Measurements from ENCODE around the gene MTX1. TPM values are rescaled to one million over a fixed set of nuclear protein-coding genes. Genes with fewer than 3 reads are reported as not detected.

MTX1 gene
- total RNA-seq, 1 experiment from 2014 or later, result 86.0 TPM

DNA sequence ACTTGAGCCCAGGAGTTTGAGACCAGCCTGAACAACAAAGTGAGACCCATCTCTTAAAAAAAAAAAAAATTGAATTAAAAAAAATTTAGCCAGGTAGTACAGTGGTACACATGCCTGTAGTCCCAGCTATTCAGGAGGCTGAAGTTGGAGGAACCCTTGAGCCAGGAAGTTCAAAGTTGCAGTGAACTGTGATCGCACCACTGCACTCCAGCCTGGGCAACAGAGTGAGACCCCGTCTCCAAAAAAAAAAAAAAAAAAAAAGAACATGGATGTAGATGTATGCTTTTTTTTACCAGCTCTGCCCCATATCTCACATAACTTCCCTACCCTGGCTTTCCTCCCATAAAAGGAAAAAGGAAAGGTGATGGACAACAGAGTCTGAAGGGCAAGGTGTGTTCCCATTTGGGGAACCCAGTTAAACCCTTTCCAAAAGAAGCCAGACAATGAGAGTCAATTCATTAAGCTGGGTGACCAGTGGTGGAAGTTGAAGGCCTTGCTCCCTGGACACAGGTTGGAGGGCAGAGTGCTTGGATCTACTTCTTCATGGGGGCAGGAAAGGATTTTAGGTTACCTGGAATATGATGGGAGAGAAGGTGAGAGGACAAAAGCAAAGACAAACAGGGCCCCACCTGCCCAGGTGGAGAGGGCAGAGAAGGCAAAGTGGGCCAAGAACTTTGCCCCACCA, 38.3 kb upstream of the MTX1 start:
- H3K36me3 ChIP-seq, result peaks cover 13% of the 10 kb centered on the region; the same call in 1 of the 2 replicates
- no peaks in the 10 kb centered on the region for H3K27me3 ChIP-seq (replicated peaks)
- H3K9me3 ChIP-seq (replicated peaks), result no peaks in the 10 kb centered on the region
- H3K27ac ChIP-seq, result no peak overlapping the region
- H3K4me3 ChIP-seq, result no peak overlapping the region
- peak in 1 of 2 experiments; percentile 17 for DNase-seq (ENCODE audit: low read depth in 1 of 2, low spot score in 2 of 2)
- H3K4me1 ChIP-seq (replicated peaks), result peaks cover 17% of the 10 kb centered on the region

DNA sequence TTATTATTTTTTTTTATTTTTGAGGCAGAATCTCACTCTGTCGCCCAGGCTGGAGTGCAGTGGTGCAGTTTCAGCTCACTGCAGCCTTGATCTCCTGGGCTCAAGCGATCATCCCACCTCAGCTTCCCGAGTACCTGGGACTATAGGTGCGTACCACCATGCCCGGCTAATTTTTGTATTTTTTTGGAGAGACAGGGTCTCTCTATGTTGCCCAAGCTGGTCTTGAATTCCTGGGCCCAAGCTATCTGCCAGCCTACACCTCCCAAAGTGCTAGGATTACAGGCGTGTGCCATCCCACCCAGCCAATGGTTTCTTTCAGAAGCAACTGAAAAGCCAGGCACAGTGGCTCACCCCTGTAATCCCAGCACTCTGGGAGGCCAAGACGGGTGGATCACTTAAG, 37.7 kb upstream of the MTX1 start:
- Histone ChIP-seq H3K4me1 (replicated peaks) (peaks cover 17% of the 10 kb centered on the region), H3K4me3 (no peak overlapping the region), H3K27me3 (replicated peaks) (no peaks in the 10 kb centered on the region), H3K36me3 (peaks cover 13% of the 10 kb centered on the region; the same call in 1 of the 2 replicates), H3K27ac (no peak overlapping the region), H3K9me3 (replicated peaks) (no peaks in the 10 kb centered on the region)
- DNase-seq (ENCODE audit: low read depth in 1 of 2, low spot score in 2 of 2), result peak in 1 of 2 experiments; percentile 10

DNA sequence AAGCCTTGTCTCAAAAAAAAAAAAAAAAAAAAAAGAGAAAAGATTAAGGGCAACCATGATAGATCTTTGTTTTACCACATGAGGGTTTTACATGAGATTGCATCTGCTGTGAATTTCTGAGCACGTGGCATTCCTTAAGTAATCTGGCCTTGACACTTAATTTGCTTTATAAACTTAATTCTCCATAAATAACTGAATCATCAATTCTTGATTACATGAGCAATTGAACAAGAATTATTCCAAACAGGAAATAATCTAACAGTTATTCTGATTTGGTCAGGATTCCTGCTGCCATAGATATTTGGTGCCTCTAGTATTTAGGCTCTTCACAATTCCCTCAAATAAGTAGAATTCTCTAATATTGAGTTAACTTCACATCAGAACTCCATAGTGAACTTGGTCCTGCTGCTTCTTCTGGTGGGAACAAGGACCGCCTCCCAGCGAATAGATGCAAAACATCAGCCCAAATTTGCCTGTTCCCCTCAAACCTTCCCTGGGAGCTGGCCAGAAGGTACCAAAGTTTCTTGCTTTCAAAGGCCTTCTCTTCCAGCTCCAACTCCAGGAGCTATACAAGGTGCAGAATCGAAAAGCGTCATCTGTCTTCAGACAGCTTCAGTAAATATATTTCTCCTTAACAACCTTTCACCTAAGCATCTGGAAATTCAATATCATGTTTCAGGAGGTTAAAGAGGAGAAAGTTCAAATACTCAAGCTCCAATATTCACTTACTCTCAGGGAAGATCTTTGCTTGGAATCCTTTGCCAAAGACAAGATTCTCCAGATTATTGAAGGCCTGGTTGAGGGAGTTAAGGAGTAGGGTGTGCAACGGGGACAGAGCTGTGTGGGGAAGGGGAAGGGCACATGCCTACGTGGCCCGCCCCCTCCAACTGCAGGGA, 36.4 kb upstream of the MTX1 start:
- H3K27me3 ChIP-seq (replicated peaks), result no peaks in the 10 kb centered on the region
- H3K27ac ChIP-seq, result peak overlapping the region; percentile 79; the same call in 1 of the 2 replicates
- peak in 1 of 2 experiments; percentile 12 for DNase-seq (ENCODE audit: low read depth in 1 of 2, low spot score in 2 of 2)
- H3K4me1 ChIP-seq (replicated peaks), result peaks cover 21% of the 10 kb centered on the region
- H3K9me3 ChIP-seq (replicated peaks), result no peaks in the 10 kb centered on the region
- H3K36me3 ChIP-seq, result peaks cover 13% of the 10 kb centered on the region; the same call in 1 of the 2 replicates
- peak overlapping the region; percentile 72 for H3K4me3 ChIP-seq

DNA sequence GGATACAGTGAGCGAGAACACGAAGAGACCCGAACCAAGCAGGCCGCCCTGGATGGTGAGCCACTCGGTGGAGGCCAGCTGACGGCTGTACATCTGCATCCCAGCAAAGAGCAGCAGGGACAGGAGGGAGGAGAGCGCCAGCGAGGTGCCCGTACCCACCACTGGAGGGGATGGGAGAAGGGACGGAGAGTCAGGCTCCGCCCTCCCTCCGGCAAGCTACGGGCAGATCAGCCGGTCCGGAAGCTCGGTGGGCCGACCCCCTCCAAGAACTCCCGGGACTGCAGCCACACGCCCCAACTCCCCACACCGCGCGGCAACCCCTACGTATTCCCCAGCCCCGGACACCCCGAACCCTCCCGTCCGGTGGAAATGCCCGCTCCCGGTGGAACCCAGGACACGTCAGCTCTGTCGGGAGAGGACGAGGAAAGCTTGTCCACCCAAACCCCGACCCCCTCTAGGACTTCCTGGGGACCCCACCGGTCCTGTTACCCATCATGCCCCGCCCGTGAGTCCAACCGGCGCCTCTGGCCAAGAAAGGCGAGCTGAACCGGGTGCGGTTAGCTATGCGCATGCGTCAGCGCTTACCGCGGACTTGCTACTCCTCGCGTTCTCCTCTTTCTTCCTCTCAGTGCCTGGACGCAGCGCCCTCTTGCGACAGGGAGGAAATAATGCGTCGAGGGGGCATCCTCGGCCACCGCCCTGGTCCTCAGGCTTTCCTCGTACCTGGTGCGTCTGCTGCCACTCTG, 35.6 kb upstream of the MTX1 start, which contains the start of gene KRTCAP2:
TSS of gene KRTCAP2 (minus strand) at position 573 of the 746 bp plus-strand sequence. CDS start at position 493, 80 bp downstream.
- Histone ChIP-seq H3K4me1 (replicated peaks) (peaks cover 17% of the 10 kb centered on the region), H3K36me3 (peaks cover 13% of the 10 kb centered on the region; the same call in 1 of the 2 replicates), H3K27ac (peak within 1 kb of the TSS; percentile 79), H3K27me3 (replicated peaks) (no peaks in the 10 kb centered on the region), H3K4me3 (peak within 1 kb of the TSS; percentile 72), H3K9me3 (replicated peaks) (no peaks in the 10 kb centered on the region)
- DNase-seq (ENCODE audit: low read depth in 1 of 2, low spot score in 2 of 2), result peak; percentile 90 to 96

DNA sequence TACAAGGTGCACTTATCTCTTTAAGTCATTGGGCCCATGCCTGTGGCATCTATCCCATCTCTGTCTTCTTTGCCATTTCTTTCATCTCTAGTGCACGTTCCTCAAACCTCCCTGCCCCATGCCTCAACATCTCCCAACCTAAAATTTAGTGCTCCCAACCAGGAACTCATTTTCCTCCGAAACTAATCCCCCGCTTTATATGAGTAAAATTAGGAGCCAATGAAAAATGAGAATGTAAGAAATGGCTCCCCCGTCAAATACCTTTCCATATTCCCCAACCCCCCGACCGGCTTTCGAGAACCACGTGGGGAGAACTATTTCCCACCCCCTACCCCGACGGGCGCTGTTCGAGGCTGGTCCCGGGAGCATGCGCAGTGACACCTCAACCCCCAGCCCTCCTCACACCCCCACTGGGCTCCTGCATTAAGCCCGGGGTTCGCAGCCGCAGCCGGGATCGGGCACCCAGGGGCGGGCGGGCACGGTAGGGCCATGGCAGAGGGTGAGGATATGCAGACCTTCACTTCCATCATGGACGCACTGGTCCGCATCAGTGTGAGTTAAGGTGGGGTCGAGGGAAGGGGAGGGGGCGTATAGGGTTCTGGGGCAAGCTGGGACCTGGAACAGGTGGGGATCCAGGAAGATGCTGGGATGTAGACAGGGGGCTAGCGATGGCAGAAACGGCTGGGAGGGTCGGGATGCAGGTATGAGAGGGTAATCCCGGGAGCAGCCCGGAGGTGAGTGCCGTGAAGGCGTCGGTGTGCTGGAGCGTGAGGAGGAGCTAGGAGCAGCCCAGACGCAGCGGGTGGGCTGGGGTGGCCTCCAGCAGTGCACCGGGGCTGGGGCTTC, 34.8 kb upstream of the MTX1 start, which contains the start of gene TRIM46:
TSS of gene TRIM46 (plus strand) at position 372 of the 846 bp plus-strand sequence. CDS start at position 490, 118 bp downstream.
- Histone ChIP-seq H3K27ac (peak within 1 kb of the TSS; percentile 79), H3K9me3 (replicated peaks) (no peaks in the 10 kb centered on the region), H3K36me3 (peaks cover 13% of the 10 kb centered on the region; the same call in 1 of the 2 replicates), H3K4me3 (peak within 1 kb of the TSS; percentile 72), H3K4me1 (replicated peaks) (peaks cover 17% of the 10 kb centered on the region), H3K27me3 (replicated peaks) (no peaks in the 10 kb centered on the region)
- peak in 1 of 2 experiments; percentile 50 for DNase-seq (ENCODE audit: low read depth in 1 of 2, low spot score in 2 of 2)

DNA sequence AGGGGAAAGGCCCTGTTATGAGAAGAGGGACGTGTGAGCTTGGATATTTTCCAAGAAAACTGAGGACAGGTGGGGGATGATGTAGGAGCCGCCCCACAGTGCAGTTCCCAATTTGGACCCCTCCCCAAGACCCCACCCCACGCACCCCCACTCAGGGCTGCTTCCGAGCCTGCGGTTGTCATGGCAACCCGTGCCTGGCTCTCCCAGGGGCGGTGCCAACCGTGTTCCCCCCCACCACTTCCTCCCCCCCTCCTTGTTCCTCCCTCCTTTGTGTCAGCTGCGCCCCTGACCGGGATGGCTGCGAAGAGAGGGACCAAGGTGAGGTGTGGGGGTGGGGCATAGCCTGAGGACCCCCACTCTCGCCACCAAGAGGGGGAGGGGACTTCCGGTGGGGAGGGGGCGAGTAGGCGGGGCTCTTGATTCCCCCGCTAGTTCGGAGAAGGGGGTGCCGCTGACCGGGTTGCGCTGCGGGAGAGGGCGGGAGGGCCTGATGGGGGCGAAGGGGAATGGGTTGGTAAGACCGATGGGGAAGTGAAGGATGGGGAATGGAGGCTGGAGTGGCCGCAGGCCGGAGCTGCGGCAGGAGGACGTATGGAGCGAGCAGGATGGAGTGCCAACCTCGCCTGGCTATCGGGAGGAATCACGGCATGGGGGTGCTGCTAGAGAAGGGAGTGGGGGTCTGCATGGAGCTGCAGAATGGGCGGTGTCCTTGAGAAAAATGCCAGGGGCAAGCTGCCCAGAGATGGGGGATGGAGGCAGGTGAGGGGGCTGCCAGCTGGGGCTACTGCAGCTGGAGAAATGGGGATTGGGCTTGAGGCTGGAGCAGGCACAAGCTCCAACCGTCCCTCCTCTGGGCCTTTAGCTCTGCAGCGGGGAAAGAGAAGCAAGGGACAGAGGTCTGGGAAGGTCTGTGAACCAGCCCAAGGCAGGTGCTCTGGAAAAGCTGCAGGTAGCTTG, 33.9 kb upstream of the MTX1 start:
- DNase-seq (ENCODE audit: low read depth in 1 of 2, low spot score in 2 of 2), result peak in 1 of 2 experiments; percentile 45
- Histone ChIP-seq H3K36me3 (peaks cover 6% of the 10 kb centered on the region; the same call in 1 of the 2 replicates), H3K4me1 (replicated peaks) (peaks cover 17% of the 10 kb centered on the region), H3K27me3 (replicated peaks) (no peaks in the 10 kb centered on the region), H3K9me3 (replicated peaks) (no peaks in the 10 kb centered on the region), H3K4me3 (no peak overlapping the region), H3K27ac (no peak overlapping the region)

DNA sequence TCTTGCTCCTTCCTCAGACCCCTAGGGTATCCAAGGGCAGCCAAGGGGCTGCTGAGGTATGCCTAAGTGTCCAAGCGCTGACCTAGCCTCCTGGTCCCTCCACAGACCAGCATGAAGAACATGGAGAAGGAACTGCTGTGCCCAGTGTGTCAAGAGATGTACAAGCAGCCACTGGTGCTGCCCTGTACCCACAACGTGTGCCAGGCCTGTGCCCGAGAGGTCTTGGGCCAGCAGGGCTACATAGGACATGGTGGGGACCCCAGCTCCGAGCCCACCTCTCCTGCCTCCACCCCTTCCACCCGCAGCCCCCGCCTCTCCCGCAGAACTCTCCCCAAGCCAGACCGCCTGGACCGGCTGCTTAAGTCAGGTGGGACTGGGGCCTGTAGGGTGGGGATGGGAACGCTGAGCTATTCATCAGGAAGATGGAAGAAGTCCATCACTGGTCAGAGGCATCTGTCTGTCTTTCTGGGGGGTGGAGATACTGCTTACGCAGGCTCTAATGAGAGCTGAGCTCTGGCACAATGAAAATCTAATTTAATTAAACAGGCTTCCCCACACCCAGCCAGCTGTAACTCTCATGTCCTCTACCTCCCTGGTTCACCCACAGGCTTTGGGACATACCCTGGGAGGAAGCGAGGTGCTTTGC, 33.1 kb upstream of the MTX1 start:
- no peak overlapping the region for H3K27ac ChIP-seq
- no peaks in the 10 kb centered on the region for H3K27me3 ChIP-seq (replicated peaks)
- peak in 1 of 2 experiments; percentile 36 for DNase-seq (ENCODE audit: low read depth in 1 of 2, low spot score in 2 of 2)
- H3K4me3 ChIP-seq, result no peak overlapping the region
- peaks cover 17% of the 10 kb centered on the region for H3K4me1 ChIP-seq (replicated peaks)
- 0 out of 2 replicates have a peak, but pooled peaks cover 5% of the 10 kb centered on the region for H3K36me3 ChIP-seq
- no peaks in the 10 kb centered on the region for H3K9me3 ChIP-seq (replicated peaks)

DNA sequence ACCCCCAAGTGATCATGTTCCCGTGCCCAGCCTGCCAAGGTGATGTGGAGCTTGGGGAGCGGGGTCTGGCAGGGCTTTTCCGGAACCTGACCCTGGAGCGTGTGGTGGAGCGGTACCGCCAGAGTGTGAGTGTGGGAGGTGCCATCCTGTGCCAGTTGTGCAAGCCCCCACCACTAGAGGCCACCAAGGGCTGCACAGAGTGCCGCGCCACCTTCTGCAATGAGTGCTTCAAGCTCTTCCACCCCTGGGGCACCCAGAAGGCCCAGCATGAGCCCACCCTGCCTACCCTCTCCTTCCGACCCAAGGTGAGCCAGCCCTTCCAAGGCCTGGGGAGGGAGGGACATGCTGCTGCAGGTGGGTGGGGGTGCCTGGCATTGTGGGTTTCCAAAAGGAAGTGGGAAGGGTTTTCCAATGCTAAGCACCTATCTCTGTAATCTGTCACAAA, 32.5 kb upstream of the MTX1 start:
- no peak overlapping the region for H3K4me3 ChIP-seq

DNA sequence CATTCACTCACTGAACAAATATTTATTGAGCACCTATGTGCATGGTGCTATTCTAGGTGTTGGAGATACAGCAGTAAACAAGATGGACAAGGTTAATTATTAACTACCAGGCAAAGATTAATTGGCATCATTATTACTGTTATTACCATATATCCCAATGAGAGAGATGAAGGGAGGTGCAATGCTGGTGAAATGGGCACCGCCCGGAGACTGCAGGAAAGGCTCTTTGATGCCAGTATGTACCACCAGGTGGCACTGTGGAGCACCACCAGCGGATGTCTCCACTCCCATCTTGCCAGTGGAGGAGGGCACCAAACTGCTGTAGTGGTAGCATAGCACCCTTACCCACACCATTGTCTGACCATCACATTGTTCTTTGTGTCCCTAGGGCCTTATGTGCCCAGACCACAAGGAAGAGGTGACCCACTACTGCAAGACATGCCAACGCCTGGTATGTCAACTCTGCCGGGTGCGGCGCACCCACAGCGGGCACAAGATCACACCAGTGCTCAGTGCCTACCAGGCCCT, 31.9 kb upstream of the MTX1 start:
- no peaks in the 10 kb centered on the region for H3K9me3 ChIP-seq (replicated peaks)
- no peaks in the 10 kb centered on the region for H3K27me3 ChIP-seq (replicated peaks)
- peak; percentile 63 to 86 for DNase-seq (ENCODE audit: low read depth in 1 of 2, low spot score in 2 of 2)
- H3K4me1 ChIP-seq (replicated peaks), result peaks cover 17% of the 10 kb centered on the region
- no peak overlapping the region for H3K4me3 ChIP-seq
- no peak overlapping the region for H3K27ac ChIP-seq
- no peaks in the 10 kb centered on the region for H3K36me3 ChIP-seq

More for the DNA sequence above, 32.5 kb upstream of the MTX1 start:
- Histone ChIP-seq H3K27me3 (replicated peaks) (no peaks in the 10 kb centered on the region), H3K4me1 (replicated peaks) (peaks cover 17% of the 10 kb centered on the region), H3K36me3 (0 out of 2 replicates have a peak, but pooled peaks cover 3% of the 10 kb centered on the region), H3K9me3 (replicated peaks) (no peaks in the 10 kb centered on the region), H3K27ac (no peak overlapping the region)
- DNase-seq (ENCODE audit: low read depth in 1 of 2, low spot score in 2 of 2), result peak in 1 of 2 experiments; percentile 46

DNA sequence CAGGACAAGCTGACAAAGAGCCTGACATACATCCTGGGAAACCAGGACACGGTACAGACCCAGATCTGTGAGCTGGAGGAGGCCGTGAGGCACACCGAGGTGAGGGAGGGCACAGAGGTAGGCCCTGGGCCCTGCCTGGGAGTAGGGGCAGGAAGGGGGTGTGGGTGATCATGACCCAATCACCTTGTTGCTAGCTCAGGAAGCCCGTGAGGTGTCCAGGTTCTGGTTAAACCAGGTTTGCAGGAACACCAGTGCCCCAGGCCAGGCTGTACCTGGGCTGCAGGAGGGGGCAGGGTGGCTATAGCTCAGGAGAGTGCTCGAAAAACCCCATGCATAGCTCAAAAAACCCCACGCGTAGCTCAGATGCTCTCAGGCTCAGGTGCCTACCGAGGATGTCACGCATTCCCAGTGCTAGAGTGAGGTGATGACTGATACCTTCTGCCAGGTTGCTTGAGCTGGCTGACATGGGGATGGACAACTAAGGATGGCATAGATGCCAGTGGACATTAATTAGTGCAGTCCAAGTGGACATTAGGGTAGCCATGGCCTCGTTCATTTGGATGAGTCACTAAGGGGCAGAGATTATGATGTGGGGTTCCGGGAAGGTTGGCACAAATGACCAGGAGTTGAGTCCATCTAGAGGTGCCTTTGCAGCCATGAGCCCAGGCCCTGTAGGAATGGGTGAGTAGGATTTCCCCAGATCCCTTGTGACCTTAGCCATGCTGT, 31.1 kb upstream of the MTX1 start:
- no peak overlapping the region for H3K4me3 ChIP-seq
- no peak overlapping the region for H3K27ac ChIP-seq
- no peaks in the 10 kb centered on the region for H3K27me3 ChIP-seq (replicated peaks)
- no peaks in the 10 kb centered on the region for H3K36me3 ChIP-seq
- H3K9me3 ChIP-seq (replicated peaks), result no peaks in the 10 kb centered on the region
- H3K4me1 ChIP-seq (replicated peaks), result peaks cover 13% of the 10 kb centered on the region
- peak in 1 of 2 experiments; percentile 35 for DNase-seq (ENCODE audit: low read depth in 1 of 2, low spot score in 2 of 2)
